Astrocyte (in vitro differentiated cells and primary cell): Measurements from ENCODE around the gene UBXN2A. TPM values are rescaled to one million over a fixed set of nuclear protein-coding genes. Genes with fewer than 3 reads are reported as not detected.

Experiments
- DNase-seq: peaks from one replicate; pipeline ENCODE4 v3.0.0-alpha.2; 2010; ENCODE audit warnings: low read depth
- FAIRE-seq: peaks from 2 replicates; lab custom pipeline; 2011; peaks lifted over from hg19 to GRCh38; lab: Jason Lieb, UNC
- H2AFZ ChIP-seq: 2 replicates; pipeline ENCODE4 v1.6.0; 2012; ENCODE audit warnings: low read depth, low read length, inconsistent platforms
- H3K27ac ChIP-seq: 2 replicates; pipeline ENCODE4 v1.5.1; 2011; ENCODE audit warnings: low read depth, low read length, inconsistent platforms
- H3K27me3 ChIP-seq: 2 replicates; pipeline ENCODE4 v1.6.0; 2011; ENCODE audit warnings: low read length, inconsistent platforms; ENCODE audit not compliant: insufficient read depth
- H3K36me3 ChIP-seq: 2 replicates; pipeline ENCODE4 v1.5.1; 2011; ENCODE audit warnings: low read length, inconsistent platforms; ENCODE audit not compliant: insufficient read depth
- H3K4me1 ChIP-seq: 2 replicates; pipeline ENCODE4 v1.5.1; 2011; ENCODE audit warnings: low read length, inconsistent platforms; ENCODE audit not compliant: insufficient read depth
- H3K4me2 ChIP-seq: 2 replicates; pipeline ENCODE4 v1.6.0; 2012; ENCODE audit warnings: low read length, inconsistent platforms
- H3K4me3 ChIP-seq: 2 replicates; pipeline ENCODE4 v1.5.1; 2011; ENCODE audit warnings: low read depth, mild to moderate bottlenecking, low read length, inconsistent platforms; ENCODE audit not compliant: insufficient read depth
- H3K79me2 ChIP-seq: 2 replicates; pipeline ENCODE4 v1.6.0; 2012; ENCODE audit warnings: mild to moderate bottlenecking, low read length, inconsistent platforms; ENCODE audit not compliant: insufficient read depth
- H3K9ac ChIP-seq: 2 replicates; pipeline ENCODE4 v1.6.0; 2012; ENCODE audit warnings: mild to moderate bottlenecking, low read length, inconsistent platforms
- H3K9me3 ChIP-seq: 2 replicates; pipeline ENCODE4 v1.5.1; 2012; ENCODE audit warnings: low read depth, mild to moderate bottlenecking, low read length, inconsistent platforms; ENCODE audit not compliant: insufficient read depth
- H4K20me1 ChIP-seq: 2 replicates; pipeline ENCODE4 v1.6.0; 2012; ENCODE audit warnings: low read length, inconsistent platforms; ENCODE audit not compliant: insufficient read depth
- H3K27ac Mint-ChIP-seq: one replicate; pipeline ENCODE4 v1.8.0; 2021; ENCODE audit warnings: mild to moderate bottlenecking, mixed read lengths; ENCODE audit not compliant: unreplicated experiment
- H3K27me3 Mint-ChIP-seq: one replicate; pipeline ENCODE4 v1.8.0; 2021; ENCODE audit warnings: low read depth, mixed read lengths; ENCODE audit not compliant: unreplicated experiment
- H3K36me3 Mint-ChIP-seq: one replicate; pipeline ENCODE4 v1.8.0; 2021; ENCODE audit warnings: low read depth, mixed read lengths; ENCODE audit not compliant: unreplicated experiment
- H3K4me1 Mint-ChIP-seq: one replicate; pipeline ENCODE4 v1.8.0; 2021; ENCODE audit warnings: low read depth, mixed read lengths; ENCODE audit not compliant: unreplicated experiment
- H3K4me3 Mint-ChIP-seq: one replicate; pipeline ENCODE4 v1.8.0; 2021; ENCODE audit warnings: mild to moderate bottlenecking, moderate library complexity, mixed read lengths; ENCODE audit not compliant: unreplicated experiment
- H3K9me3 Mint-ChIP-seq: one replicate; pipeline ENCODE4 v1.8.0; 2021; ENCODE audit warnings: mild to moderate bottlenecking, mixed read lengths; ENCODE audit not compliant: unreplicated experiment
- EZH2 ChIP-seq: IDR thresholded peaks from 2 replicates; pipeline ENCODE4 v1.6.1; 2012; ENCODE audit warnings: mild to moderate bottlenecking, low read length, inconsistent platforms; ENCODE audit not compliant: insufficient read depth
- total RNA-seq: library from RNA; stranded (reverse); gene quantifications from 2 replicates; pipeline ENCODE4 v1.2.1, GENCODE V29; 2021
- TF ChIP-seq, protein P1 (sequence below): IDR thresholded peaks from 2 replicates; pipeline ENCODE4 v1.5.1; 2011; ENCODE audit warnings: low read depth, mild to moderate bottlenecking, inconsistent platforms, low read length, moderate library complexity; ENCODE audit not compliant: insufficient read depth

Gene UBXN2A
- total RNA-seq, 1 donor from 2014 or later: 22.2 TPM

- H3K9me3 Mint-ChIP-seq: no peaks in the 10 kb centered on the region
- Histone ChIP-seq H3K4me1 (no peaks in the 10 kb centered on the region), H4K20me1 (peaks cover 77% of the 10 kb centered on the region), H3K4me3 (no peak overlapping the region), H3K27me3 (no peaks in the 10 kb centered on the region), H2AFZ (no peak overlapping the region), H3K79me2 (peaks cover 97% of the 10 kb centered on the region), H3K9me3 (no peaks in the 10 kb centered on the region), H3K9ac (no peak overlapping the region), H3K27ac (no peak overlapping the region), H3K36me3 (no peaks in the 10 kb centered on the region), H3K4me2 (no peak overlapping the region)
- no peaks in the 10 kb centered on the region for H3K27me3 Mint-ChIP-seq
- FAIRE-seq: no peak
- no peak overlapping the region for H3K4me3 Mint-ChIP-seq
- DNase-seq: peak; percentile 18
- H3K36me3 Mint-ChIP-seq: no peaks in the 10 kb centered on the region
- peaks cover 12% of the 10 kb centered on the region for H3K4me1 Mint-ChIP-seq
- TF ChIP-seq EZH2: no peak
- TF ChIP-seq, protein P1, sequence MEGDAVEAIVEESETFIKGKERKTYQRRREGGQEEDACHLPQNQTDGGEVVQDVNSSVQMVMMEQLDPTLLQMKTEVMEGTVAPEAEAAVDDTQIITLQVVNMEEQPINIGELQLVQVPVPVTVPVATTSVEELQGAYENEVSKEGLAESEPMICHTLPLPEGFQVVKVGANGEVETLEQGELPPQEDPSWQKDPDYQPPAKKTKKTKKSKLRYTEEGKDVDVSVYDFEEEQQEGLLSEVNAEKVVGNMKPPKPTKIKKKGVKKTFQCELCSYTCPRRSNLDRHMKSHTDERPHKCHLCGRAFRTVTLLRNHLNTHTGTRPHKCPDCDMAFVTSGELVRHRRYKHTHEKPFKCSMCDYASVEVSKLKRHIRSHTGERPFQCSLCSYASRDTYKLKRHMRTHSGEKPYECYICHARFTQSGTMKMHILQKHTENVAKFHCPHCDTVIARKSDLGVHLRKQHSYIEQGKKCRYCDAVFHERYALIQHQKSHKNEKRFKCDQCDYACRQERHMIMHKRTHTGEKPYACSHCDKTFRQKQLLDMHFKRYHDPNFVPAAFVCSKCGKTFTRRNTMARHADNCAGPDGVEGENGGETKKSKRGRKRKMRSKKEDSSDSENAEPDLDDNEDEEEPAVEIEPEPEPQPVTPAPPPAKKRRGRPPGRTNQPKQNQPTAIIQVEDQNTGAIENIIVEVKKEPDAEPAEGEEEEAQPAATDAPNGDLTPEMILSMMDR: no peak
- no peak overlapping the region for H3K27ac Mint-ChIP-seq
Observed at GRCh38 chr2:23916727-23917405, 23.4 kb upstream of the UBXN2A start.

DNA sequence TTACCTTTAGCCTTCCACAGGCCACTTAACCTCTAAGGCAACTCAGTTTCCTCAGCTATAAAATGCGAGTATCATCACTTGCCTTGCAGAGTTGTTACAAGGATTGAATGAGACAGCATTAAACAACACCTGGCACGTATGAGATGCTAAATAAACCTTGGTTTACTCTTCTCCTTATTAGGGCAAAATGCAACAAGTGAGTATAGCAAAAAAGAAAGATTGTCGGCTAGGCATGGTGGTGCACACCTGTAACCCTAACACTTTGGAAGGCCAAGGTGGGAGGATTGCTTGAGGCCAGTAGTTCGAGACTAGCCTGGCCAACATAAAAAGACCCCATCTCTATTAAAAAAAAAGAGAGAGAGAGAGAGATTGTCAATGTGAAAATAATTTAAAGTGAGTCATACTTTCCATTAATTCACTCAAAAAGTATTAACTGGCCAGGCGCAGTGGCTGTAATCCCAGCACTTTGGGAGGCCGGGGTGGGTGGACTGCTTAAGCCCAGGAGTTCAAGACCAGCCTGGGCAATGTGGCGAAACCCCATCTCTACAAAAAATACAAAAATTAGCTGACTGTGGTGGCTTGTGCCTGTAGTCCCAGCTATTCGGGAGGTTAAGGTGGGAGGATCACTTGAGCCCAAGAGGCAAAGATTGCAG lies 21.3 kb upstream of the UBXN2A start:
- peaks cover 97% of the 10 kb centered on the region for H3K79me2 ChIP-seq
- no peak overlapping the region for H3K4me2 ChIP-seq
- no peaks in the 10 kb centered on the region for H3K9me3 ChIP-seq
- Mint-ChIP-seq H3K4me3 (no peak overlapping the region), H3K9me3 (no peaks in the 10 kb centered on the region), H3K4me1 (peaks cover 12% of the 10 kb centered on the region), H3K27ac (peak overlapping the region; percentile 9), H3K36me3 (no peaks in the 10 kb centered on the region), H3K27me3 (no peaks in the 10 kb centered on the region)
- TF ChIP-seq, protein P1: no peak
- no peak for TF ChIP-seq EZH2
- H3K36me3 ChIP-seq: no peaks in the 10 kb centered on the region
- DNase-seq (no peak), FAIRE-seq (no peak)
- no peaks in the 10 kb centered on the region for H3K27me3 ChIP-seq
- no peaks in the 10 kb centered on the region for H3K4me1 ChIP-seq
- H2AFZ ChIP-seq: no peak overlapping the region
- peaks cover 79% of the 10 kb centered on the region for H4K20me1 ChIP-seq
- no peak overlapping the region for H3K27ac ChIP-seq
- H3K4me3 ChIP-seq: no peak overlapping the region
- no peak overlapping the region for H3K9ac ChIP-seq
